ENCODE data around the gene FGFBP3.

DNA sequence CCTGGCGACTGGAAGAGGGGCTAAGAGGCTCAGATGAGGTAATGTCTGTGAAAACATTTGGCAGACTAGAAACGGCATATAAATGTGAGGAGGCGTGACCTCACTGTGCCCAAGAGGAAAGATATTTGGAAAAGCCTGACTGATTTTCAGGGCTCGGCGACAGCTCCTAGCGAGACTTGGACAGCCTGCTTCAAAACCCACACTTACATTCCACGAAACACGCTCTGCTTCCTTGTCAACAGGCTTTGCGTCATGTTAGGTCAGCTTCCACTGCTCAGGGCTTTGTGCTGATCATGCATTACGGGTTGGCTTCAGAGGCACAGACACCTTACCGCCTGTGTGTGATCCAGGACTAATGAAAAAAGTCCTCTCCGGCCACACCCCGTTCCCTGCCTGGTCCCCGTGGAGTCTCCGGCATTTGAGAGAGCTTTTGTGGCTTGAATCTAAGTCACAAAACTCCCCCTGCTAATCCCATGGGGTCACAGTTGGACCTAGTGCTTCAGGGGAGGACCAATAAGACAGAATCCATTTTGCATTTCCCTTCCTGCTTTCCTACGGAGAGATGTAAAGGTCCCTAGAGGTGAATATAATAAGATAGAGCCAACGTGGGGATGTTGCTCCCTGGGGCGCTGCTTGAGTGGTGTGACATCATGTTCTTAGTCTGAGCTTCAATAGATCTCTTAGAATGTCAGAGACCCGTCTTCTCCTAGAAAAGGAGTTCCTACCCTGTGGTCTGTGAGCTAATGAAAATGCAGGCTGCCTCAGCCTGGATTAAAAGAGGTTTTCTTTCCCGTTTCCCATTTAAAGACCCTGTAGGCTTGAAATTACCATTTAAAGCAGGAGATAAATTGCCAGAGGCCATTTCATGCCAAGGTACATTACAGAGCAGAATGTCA, 25.5 kb downstream of the FGFBP3 start:
- TF ChIP-seq FOSL2 (IDR thresholded peaks at IDR 0.05; ENCODE audit: borderline replicate concordance, low read depth) (no peak), REST (IDR thresholded peaks at IDR 0.05; ENCODE audit: low read depth, low read length) (no peak), YY1 (IDR thresholded peaks at IDR 0.05; ENCODE audit: low read depth) (no peak)
- TF ChIP-seq, protein P1, sequence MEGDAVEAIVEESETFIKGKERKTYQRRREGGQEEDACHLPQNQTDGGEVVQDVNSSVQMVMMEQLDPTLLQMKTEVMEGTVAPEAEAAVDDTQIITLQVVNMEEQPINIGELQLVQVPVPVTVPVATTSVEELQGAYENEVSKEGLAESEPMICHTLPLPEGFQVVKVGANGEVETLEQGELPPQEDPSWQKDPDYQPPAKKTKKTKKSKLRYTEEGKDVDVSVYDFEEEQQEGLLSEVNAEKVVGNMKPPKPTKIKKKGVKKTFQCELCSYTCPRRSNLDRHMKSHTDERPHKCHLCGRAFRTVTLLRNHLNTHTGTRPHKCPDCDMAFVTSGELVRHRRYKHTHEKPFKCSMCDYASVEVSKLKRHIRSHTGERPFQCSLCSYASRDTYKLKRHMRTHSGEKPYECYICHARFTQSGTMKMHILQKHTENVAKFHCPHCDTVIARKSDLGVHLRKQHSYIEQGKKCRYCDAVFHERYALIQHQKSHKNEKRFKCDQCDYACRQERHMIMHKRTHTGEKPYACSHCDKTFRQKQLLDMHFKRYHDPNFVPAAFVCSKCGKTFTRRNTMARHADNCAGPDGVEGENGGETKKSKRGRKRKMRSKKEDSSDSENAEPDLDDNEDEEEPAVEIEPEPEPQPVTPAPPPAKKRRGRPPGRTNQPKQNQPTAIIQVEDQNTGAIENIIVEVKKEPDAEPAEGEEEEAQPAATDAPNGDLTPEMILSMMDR (IDR thresholded peaks at IDR 0.05) = no peak

All from SK-N-SH (cell line).